ENCODE measurements around the gene CRIM1. TPM values are rescaled to one million over a fixed set of nuclear protein-coding genes. Genes with fewer than 3 reads are reported as not detected.

CRIM1 gene
- total and polyA plus RNA-seq, 4 donors = 2.2 to 22.1 (median 9.6) TPM

DNA sequence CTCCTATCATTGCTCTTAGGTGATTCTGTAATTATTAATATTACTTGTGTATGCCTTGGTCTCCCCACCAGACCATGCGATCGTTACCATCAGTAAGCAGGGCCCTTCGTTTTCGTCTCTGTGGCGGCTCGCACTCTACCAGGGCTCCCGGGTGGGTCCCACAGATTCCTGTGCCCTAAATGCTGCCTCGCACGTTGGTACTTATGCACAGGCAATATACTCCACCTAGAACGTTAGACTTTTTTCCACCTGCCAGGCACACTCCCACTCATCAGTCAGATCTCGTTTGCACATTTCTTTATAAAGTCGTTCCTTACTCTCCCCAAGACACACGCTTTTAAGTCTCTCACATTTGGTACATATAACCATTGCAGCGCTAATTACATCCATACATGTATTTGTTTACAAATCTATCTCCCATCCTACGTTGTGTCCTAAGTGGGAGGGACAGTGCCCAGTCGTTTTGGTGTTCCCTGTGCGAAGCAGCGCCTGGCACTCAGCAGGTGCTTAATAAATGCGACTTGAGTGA lies 241.5 kb downstream of the CRIM1 start:
- WGBS = 36% methylated on average over 19 of the region's 19 CpGs
- peaks cover 5 to 16% (median 7%) of the 10 kb centered on the region in 4 donors for H3K4me1 ChIP-seq (ENCODE audit: control insufficient read depth in 4 of 4, insufficient read depth in 4 of 4, low read length in 3 of 4)
- peak overlapping the region; percentile 66 to 99 (median 69) for H3K4me3 ChIP-seq (ENCODE audit: low read depth in 1 of 3, low read length in 3 of 3)
- peak overlapping the region in 1 of 2 donors; percentile 57 for H3K27ac ChIP-seq (ENCODE audit: low read depth in 1 of 2, low read length in 2 of 2)
- no peaks in the 10 kb centered on the region for H3K27me3 ChIP-seq (ENCODE audit: control insufficient read depth in 4 of 4, insufficient read depth in 4 of 4, low read length in 3 of 4)
- no peak for DNase-seq (ENCODE audit: low spot score)
- H3K9me3 ChIP-seq (ENCODE audit: control insufficient read depth in 4 of 4, low read length in 3 of 4) = no peaks in the 10 kb centered on the region
- no peaks in the 10 kb centered on the region for H3K36me3 ChIP-seq (ENCODE audit: control insufficient read depth in 4 of 4, insufficient read depth in 3 of 4, low read depth in 1 of 4, low read length in 3 of 4)
- H3K9ac ChIP-seq (ENCODE audit: low read depth in 1 of 2, low read length in 2 of 2) = peak overlapping the region in 1 of 2 donors; percentile 5
- TF ChIP-seq, protein P1, sequence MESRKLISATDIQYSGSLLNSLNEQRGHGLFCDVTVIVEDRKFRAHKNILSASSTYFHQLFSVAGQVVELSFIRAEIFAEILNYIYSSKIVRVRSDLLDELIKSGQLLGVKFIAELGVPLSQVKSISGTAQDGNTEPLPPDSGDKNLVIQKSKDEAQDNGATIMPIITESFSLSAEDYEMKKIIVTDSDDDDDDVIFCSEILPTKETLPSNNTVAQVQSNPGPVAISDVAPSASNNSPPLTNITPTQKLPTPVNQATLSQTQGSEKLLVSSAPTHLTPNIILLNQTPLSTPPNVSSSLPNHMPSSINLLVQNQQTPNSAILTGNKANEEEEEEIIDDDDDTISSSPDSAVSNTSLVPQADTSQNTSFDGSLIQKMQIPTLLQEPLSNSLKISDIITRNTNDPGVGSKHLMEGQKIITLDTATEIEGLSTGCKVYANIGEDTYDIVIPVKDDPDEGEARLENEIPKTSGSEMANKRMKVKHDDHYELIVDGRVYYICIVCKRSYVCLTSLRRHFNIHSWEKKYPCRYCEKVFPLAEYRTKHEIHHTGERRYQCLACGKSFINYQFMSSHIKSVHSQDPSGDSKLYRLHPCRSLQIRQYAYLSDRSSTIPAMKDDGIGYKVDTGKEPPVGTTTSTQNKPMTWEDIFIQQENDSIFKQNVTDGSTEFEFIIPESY (IDR thresholded peaks at IDR 0.05) = no peak
- TF ChIP-seq YY1 (IDR thresholded peaks at IDR 0.05) = no peak
- no peak for TF ChIP-seq RAD21 (IDR thresholded peaks at IDR 0.05)
- no peak for TF ChIP-seq FOXA2 (IDR thresholded peaks at IDR 0.05)

DNA sequence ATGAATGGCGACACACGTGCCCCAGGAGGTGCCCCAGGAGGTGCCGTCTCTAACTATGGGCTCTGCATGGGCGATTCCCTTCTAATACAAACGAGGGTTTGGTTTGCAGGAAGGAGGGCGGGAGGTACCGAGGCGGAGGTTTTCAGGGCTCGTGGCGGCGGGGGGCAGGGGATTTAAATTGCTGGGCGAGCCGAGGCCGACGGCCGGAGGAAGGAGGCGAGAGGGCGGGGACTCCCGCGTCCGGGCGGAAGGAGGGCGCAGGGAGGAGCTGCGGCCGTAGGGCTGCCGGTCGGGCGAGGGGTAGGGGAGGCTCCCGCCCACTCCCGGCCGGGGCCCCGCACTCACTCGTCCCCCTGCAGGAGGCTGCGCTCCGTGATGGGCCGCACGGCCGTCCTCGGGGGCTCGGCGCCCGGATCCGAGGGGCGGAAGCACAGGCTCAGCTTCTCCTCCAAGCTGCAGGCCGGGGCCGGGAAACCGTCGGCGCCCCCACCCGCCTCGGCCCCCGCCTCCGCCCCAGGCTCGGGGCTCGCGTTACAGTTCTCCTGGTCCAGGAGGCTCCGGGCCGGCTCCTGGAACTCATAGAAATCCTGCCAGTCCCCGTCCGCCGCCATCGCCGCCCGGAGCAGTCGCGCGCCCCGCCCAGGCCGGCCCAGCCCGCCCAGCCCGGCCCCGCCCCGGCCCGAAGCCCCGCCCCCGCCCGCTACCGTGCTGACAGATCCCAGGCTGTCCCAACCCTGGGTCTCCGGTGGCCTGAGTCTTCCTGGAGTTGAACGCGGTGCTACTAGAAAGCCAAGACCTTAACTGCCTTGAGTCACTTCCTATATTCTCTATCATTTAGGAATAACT lies 242.2 kb downstream of the CRIM1 start, which contains the start of gene FEZ2:
FEZ2 (minus strand) TSS at position 637 of the 846 bp plus-strand sequence; CDS start at position 611, 26 bp downstream.
- no peak for TF ChIP-seq NR2F2 (IDR thresholded peaks at IDR 0.05)
- TF ChIP-seq FOXA1 (IDR thresholded peaks at IDR 0.05) = no peak
- TF ChIP-seq GABPA (IDR thresholded peaks at IDR 0.05 in 1 of 2, conservative IDR thresholded peaks at IDR 0.05 in 1 of 2) = no peak
- TF ChIP-seq, protein P2, sequence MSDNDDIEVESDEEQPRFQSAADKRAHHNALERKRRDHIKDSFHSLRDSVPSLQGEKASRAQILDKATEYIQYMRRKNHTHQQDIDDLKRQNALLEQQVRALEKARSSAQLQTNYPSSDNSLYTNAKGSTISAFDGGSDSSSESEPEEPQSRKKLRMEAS (IDR thresholded peaks at IDR 0.05) = no peak
- TF ChIP-seq JUND (IDR thresholded peaks at IDR 0.05) = no peak
- TF ChIP-seq, protein P3, sequence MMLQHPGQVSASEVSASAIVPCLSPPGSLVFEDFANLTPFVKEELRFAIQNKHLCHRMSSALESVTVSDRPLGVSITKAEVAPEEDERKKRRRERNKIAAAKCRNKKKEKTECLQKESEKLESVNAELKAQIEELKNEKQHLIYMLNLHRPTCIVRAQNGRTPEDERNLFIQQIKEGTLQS (IDR thresholded peaks at IDR 0.05) = no peak
- peak; percentile 33 for TF ChIP-seq YY1 (IDR thresholded peaks at IDR 0.05)
- peak in 1 of 2 donors; percentile 23 for TF ChIP-seq RAD21 (IDR thresholded peaks at IDR 0.05)
- TF ChIP-seq RXRA (IDR thresholded peaks at IDR 0.05) = no peak
- TF ChIP-seq EGR1 (IDR thresholded peaks at IDR 0.05; ENCODE audit: low read depth in 2 of 2) = no peak
- TF ChIP-seq TAF1 (conservative IDR thresholded peaks at IDR 0.05) = no peak
- no peak for TF ChIP-seq SP1 (IDR thresholded peaks at IDR 0.05)
- TF ChIP-seq HNF4A (conservative IDR thresholded peaks at IDR 0.05) = no peak
- TF ChIP-seq FOXA2 (IDR thresholded peaks at IDR 0.05) = no peak
- TF ChIP-seq HNF4G (IDR thresholded peaks at IDR 0.05) = no peak
- H3K4me1 ChIP-seq (ENCODE audit: control insufficient read depth in 4 of 4, insufficient read depth in 4 of 4, low read length in 3 of 4) = peaks cover 5 to 16% (median 7%) of the 10 kb centered on the region in 4 donors
- H3K27me3 ChIP-seq (ENCODE audit: control insufficient read depth in 4 of 4, insufficient read depth in 4 of 4, low read length in 3 of 4) = no peaks in the 10 kb centered on the region
- peak within 1 kb of the TSS; percentile 66 to 99 (median 69) for H3K4me3 ChIP-seq (ENCODE audit: low read depth in 1 of 3, low read length in 3 of 3)
- peak; percentile 83 for DNase-seq (ENCODE audit: low spot score)
- H3K27ac ChIP-seq (ENCODE audit: low read depth in 1 of 2, low read length in 2 of 2) = peak within 1 kb of the TSS; percentile 57 to 75
- no peaks in the 10 kb centered on the region for H3K36me3 ChIP-seq (ENCODE audit: control insufficient read depth in 4 of 4, insufficient read depth in 3 of 4, low read depth in 1 of 4, low read length in 3 of 4)
- WGBS = under 1% methylated on average over 81 of the region's 81 CpGs
- peak within 1 kb of the TSS in 1 of 2 donors; percentile 5 for H3K9ac ChIP-seq (ENCODE audit: low read depth in 1 of 2, low read length in 2 of 2)
- no peaks in the 10 kb centered on the region for H3K9me3 ChIP-seq (ENCODE audit: control insufficient read depth in 4 of 4, low read length in 3 of 4)

Other genes starting within 250 kb of the CRIM1 start
- gene FEZ2, start 242.4 kb downstream of the CRIM1 start, total RNA-seq = 10 to 100 TPM; 13.8 to 14.5 TPM
- gene FEZ2, start 242.4 kb downstream of the CRIM1 start, polyA plus RNA-seq = 10 to 100 TPM; 11.9 to 16.1 TPM